ENCODE results near the gene BARX1.
"Not testable (repeated sequence)": the region's sequence is repeated elsewhere in the genome, so short reads cannot be mapped to it uniquely, and the experiment has no call there.

BARX1 gene

GRCh38 chr9:93965830-93966577, 10.8 kb upstream of the BARX1 start:
- no peak for DNase-seq (ENCODE audit: low read depth)

GRCh38 chr9:93964685-93965084, 9.5 kb upstream of the BARX1 start:
- no peak for DNase-seq (ENCODE audit: low read depth)

- DNase-seq (ENCODE audit: low read depth): no peak
Measured at GRCh38 chr9:93963969-93964368, 8.8 kb upstream of the BARX1 start.

- not testable (repeated sequence) for DNase-seq (ENCODE audit: low read depth)
Measured at GRCh38 chr9:93963489-93963888, 8.3 kb upstream of the BARX1 start.

GRCh38 chr9:93962561-93963440, 7.6 kb upstream of the BARX1 start:
- DNase-seq (ENCODE audit: low read depth): peak; percentile 66

GRCh38 chr9:93962017-93962416, 6.9 kb upstream of the BARX1 start:
- no peak for DNase-seq (ENCODE audit: low read depth)

- no peak for DNase-seq (ENCODE audit: low read depth)
Measured at GRCh38 chr9:93960971-93961841, 6.1 kb upstream of the BARX1 start.

GRCh38 chr9:93960221-93960970, 5.2 kb upstream of the BARX1 start:
- no peak for DNase-seq (ENCODE audit: low read depth)

GRCh38 chr9:93959739-93960154, 4.6 kb upstream of the BARX1 start:
- DNase-seq (ENCODE audit: low read depth): no peak

- no peak for DNase-seq (ENCODE audit: low read depth)
Measured at GRCh38 chr9:93958819-93959682, 3.9 kb upstream of the BARX1 start.

- no peak for DNase-seq (ENCODE audit: low read depth)
Measured at GRCh38 chr9:93958121-93958818, 3.1 kb upstream of the BARX1 start.

GRCh38 chr9:93955981-93956784, 1.0 kb upstream of the BARX1 start:
- DNase-seq (ENCODE audit: low read depth): no peak

GRCh38 chr9:93954434-93955061, 607 bp downstream of the BARX1 start:
- DNase-seq (ENCODE audit: low read depth): no peak

GRCh38 chr9:93953496-93954433, 1.4 kb downstream of the BARX1 start:
- no peak for DNase-seq (ENCODE audit: low read depth)

GRCh38 chr9:93952784-93953495, 2.2 kb downstream of the BARX1 start:
- DNase-seq (ENCODE audit: low read depth): no peak

GRCh38 chr9:93952119-93952783, 2.9 kb downstream of the BARX1 start:
- no peak for DNase-seq (ENCODE audit: low read depth)

Measured in activated T-helper 9 cell treated with anti-CD3 and anti-CD28 coated beads, Interleukin-2, amount 50 U/mL, for 16 hours (primary cell).